HepG2 (cell line): ENCODE results near the gene DBNDD2. TPM values are rescaled to one million over a fixed set of nuclear protein-coding genes. Genes with fewer than 3 reads are reported as not detected.
A peak's percentile ranks its signal among the peaks of the same experiment; 100 is the strongest.

ENCODE experiments used
- ATAC-seq: fragments of 200-7000 bp; cut with Tn5 transposase; 3 replicates; pipeline ENCODE4 v1.9.1; 2020; ENCODE audit warnings: mild to moderate bottlenecking, moderate library complexity
- Bru-seq: library from RNA; stranded (reverse); fragments of 400-500 nt; gene quantifications from one replicate; lab custom pipeline; 2021; lab: Mats Ljungman, UMichigan
- BruChase-seq, 2 experiments: library from RNA; stranded (reverse); fragments of 400-500 nt; gene quantifications; one replicate each; lab custom pipeline; 2021; lab: Mats Ljungman, UMichigan
- BruUV-seq: library from RNA; stranded (reverse); fragments of 400-500 nt; replicated peaks from 2 replicates; lab custom pipeline; 2021; lab: Mats Ljungman, UMichigan
- CTCF ChIA-PET: fragments of 300-600 bp; formaldehyde crosslinking; extraction: SDS; loops from one replicate; lab custom pipeline; 2021; ENCODE audit warnings: low total read pairs, inconsistent platforms, low intra/inter-chr PET ratio; lab: Yijun Ruan, JAX
- POLR2A ChIA-PET: fragments of 350-600 bp; sonication (Branson Sonifier 250); formaldehyde crosslinking; loops from one replicate; lab custom pipeline; 2020; ENCODE audit warnings: antibody characterized with exemption, inconsistent platforms; lab: Yijun Ruan, JAX
- DNase-seq: peaks from one replicate; pipeline ENCODE4 v3.0.0-alpha.2; 2015; ENCODE audit warnings: low spot score
- FAIRE-seq: peaks from 3 replicates; lab custom pipeline; 2011; peaks lifted over from hg19 to GRCh38; lab: Jason Lieb, UNC
- H2AFZ ChIP-seq: one replicate; pipeline ENCODE4 v1.6.1; 2011; ENCODE audit warnings: low read length, inconsistent platforms
- H3K27ac ChIP-seq: fragments of 300-600 bp; 3 replicates; pipeline ENCODE4 v1.8.0; 2011; ENCODE audit warnings: mixed run types, mild to moderate bottlenecking, mixed read lengths, low read length, inconsistent platforms; ENCODE audit not compliant: insufficient read depth; ENCODE audit errors: extremely low read length
- H3K27me3 ChIP-seq, 2 experiments: fragments of 200-600 bp in 1 of 2; 2 replicates in 1 of 2; 3 replicates in 1 of 2; pipeline versions ENCODE4 v1.6.0 to v1.8.0; 2011; ENCODE audit warnings: low read length in 2 of 2, mild to moderate bottlenecking in 2 of 2, moderate library complexity in 2 of 2, inconsistent platforms in 1 of 2; ENCODE audit not compliant: insufficient read depth in 2 of 2, control insufficient read depth in 1 of 2
- H3K36me3 ChIP-seq, 2 experiments: fragments of 200-600 bp in 1 of 2; replicated peaks in 1 of 2; 2 replicates in 1 of 2; 3 replicates in 1 of 2; pipeline versions ENCODE4 v1.5.1 to v1.8.0; 2011; ENCODE audit warnings: low read length in 2 of 2, inconsistent platforms in 1 of 2; ENCODE audit not compliant: insufficient read depth in 2 of 2, control insufficient read depth in 1 of 2
- H3K4me1 ChIP-seq: 2 replicates; pipeline ENCODE4 v1.5.1; 2012; ENCODE audit warnings: low read length, inconsistent platforms; ENCODE audit not compliant: insufficient read depth
- H3K4me2 ChIP-seq: 2 replicates; pipeline ENCODE4 v1.6.0; 2011; ENCODE audit warnings: low read depth, low read length, inconsistent platforms
- H3K4me3 ChIP-seq, 3 experiments: fragments of 200-600 bp in 1 of 3; sonication (generic), shearing (Covaris generic) in 1 of 3; replicated peaks in 1 of 3; 2 replicates each; pipeline ENCODE4 v1.5.1; 2011 to 2016; ENCODE audit warnings: low read length in 3 of 3, inconsistent platforms in 2 of 3, low read depth in 2 of 3, mild to moderate bottlenecking in 2 of 3, control low read depth in 1 of 3, mixed read lengths in 1 of 3; ENCODE audit not compliant: insufficient read depth in 1 of 3
- H3K79me2 ChIP-seq: one replicate; pipeline ENCODE4 v1.6.1; 2011; ENCODE audit warnings: low read length, inconsistent platforms; ENCODE audit not compliant: insufficient read depth
- H3K9ac ChIP-seq: 2 replicates; pipeline ENCODE4 v1.6.0; 2011; ENCODE audit warnings: mild to moderate bottlenecking, low read depth, low read length, inconsistent platforms; ENCODE audit not compliant: insufficient read depth
- H3K9me3 ChIP-seq: 2 replicates; pipeline ENCODE4 v1.5.1; 2012; ENCODE audit warnings: mild to moderate bottlenecking, low read length
- H4K20me1 ChIP-seq: 2 replicates; pipeline ENCODE4 v1.6.0; 2011; ENCODE audit warnings: inconsistent platforms, mild to moderate bottlenecking, low read length, moderate library complexity; ENCODE audit not compliant: insufficient read depth
- FIP1L1 ChIP-seq: fragments of 200-400 bp; formaldehyde crosslinking; IDR thresholded peaks from 2 replicates; pipeline ENCODE4 v1.6.1; 2018; ENCODE audit warnings: low read depth, mild to moderate bottlenecking, low read length, moderate library complexity, borderline replicate concordance; ENCODE audit not compliant: insufficient read depth
- NR3C1 ChIP-seq: sonication (generic); formaldehyde crosslinking; IDR thresholded peaks from 2 replicates; pipeline ENCODE4 v1.4.0; 2020; ENCODE audit warnings: missing genetic modification reagents
- SP1 ChIP-seq, 2 experiments: fragments of 450-650 bp in 1 of 2; sonication (generic) in 1 of 2; formaldehyde crosslinking in 1 of 2; IDR thresholded peaks; 2 replicates each; pipeline versions ENCODE4 v1.4.0 to v1.6.1; 2016 to 2020; ENCODE audit warnings: missing genetic modification reagents in 1 of 2
- SP140L ChIP-seq: sonication (generic); formaldehyde crosslinking; IDR thresholded peaks from 2 replicates; pipeline ENCODE4 v1.4.0; 2020; ENCODE audit warnings: missing genetic modification reagents, borderline replicate concordance
- SRSF1 ChIP-seq: fragments of 200-400 bp; formaldehyde crosslinking; optimal IDR thresholded peaks from 2 replicates; pipeline ENCODE3; 2017; ENCODE audit warnings: mild to moderate bottlenecking, low read depth, low read length, moderate library complexity
- ZC3H13 ChIP-seq: sonication (generic); formaldehyde crosslinking; IDR thresholded peaks from 2 replicates; pipeline ENCODE4 v1.8.1; 2023; ENCODE audit warnings: mild to moderate bottlenecking, missing genetic modification reagents, moderate library complexity
- ZNF44 ChIP-seq: sonication (generic); formaldehyde crosslinking; IDR thresholded peaks from 2 replicates; pipeline ENCODE4 v1.5.1; 2020; ENCODE audit warnings: mild to moderate bottlenecking, missing genetic modification reagents
- ZNF607 ChIP-seq: sonication (generic); formaldehyde crosslinking; IDR thresholded peaks from 2 replicates; pipeline ENCODE4 v1.5.1; 2020; ENCODE audit warnings: missing genetic modification reagents, mild to moderate bottlenecking, borderline replicate concordance
- ZNF83 ChIP-seq: sonication (generic); formaldehyde crosslinking; IDR thresholded peaks from 2 replicates; pipeline ENCODE4 v1.4.0; 2020; ENCODE audit warnings: missing genetic modification reagents, mild to moderate bottlenecking, borderline replicate concordance
- WGBS: methylation state at CpG from one replicate; pipeline ENCODE4 v1.1.6; 2017; ENCODE audit warnings: low lambda C conversion rate; 5-methylcytosine and 5-hydroxymethylcytosine counted together
- in situ Hi-C: cut with HindIII; loops from 2 replicates; pipeline ENCODE4 v1.10.0; 2017; ENCODE audit warnings: low pct_unique_long_range_greater_than_20kb; ENCODE audit not compliant: extremely low pct_ligation_motif_present
- intact Hi-C: fragments of 100-400 bp; cut with micrococcal nuclease; formaldehyde crosslinking; loops from one replicate; pipeline ENCODE4 v1.10.0; 2022; ENCODE audit not compliant: unreplicated experiment
- long read RNA-seq, 2 experiments: library from RNA in 1 of 2; library from polyadenylated mRNA in 1 of 2; stranded (forward) in 1 of 2; unstranded in 1 of 2; transcript quantifications; one replicate each; pipeline ENCODE4 v2.0.0, GENCODE V29; 2019 to 2022
- polyA minus RNA-seq, 3 experiments: library from RNA; depleted of rRNA, polyadenylated mRNA; stranded (reverse); fragments of >200 nt; gene quantifications; 2 replicates each; pipeline ENCODE4 v1.2.3, GENCODE V29; 2011; ENCODE audit warnings: low replicate concordance in 1 of 3
- polyA plus RNA-seq, 8 experiments: library from polyadenylated mRNA; depleted of rRNA in 3 of 8; stranded (reverse) in 7 of 8; unstranded in 1 of 8; fragments of >200 nt; fragmentation: Illumina TruSeq in 4 of 8; extraction: Trizol in 4 of 8; gene quantifications; 2 replicates each; pipeline versions ENCODE4 v1.2.1 to v1.2.3, GENCODE V29; 2011 to 2016; ENCODE audit warnings: low read depth in 4 of 8, missing spikeins in 1 of 8, mixed read lengths in 1 of 8; ENCODE audit not compliant: insufficient read depth in 1 of 8
- total RNA-seq, 5 experiments: library from RNA; depleted of rRNA; stranded (reverse); fragments of >200 nt; fragmentation: Illumina TruSeq; extraction: Trizol; gene quantifications; 2 replicates each; pipeline ENCODE4 v1.2.3, GENCODE V29; 2016; ENCODE audit warnings: low read depth in 1 of 5
- TF ChIP-seq, protein P1 (sequence below): sonication (generic); formaldehyde crosslinking; conservative IDR thresholded peaks from 2 replicates; pipeline ENCODE4 v1.5.0; 2020; ENCODE audit warnings: missing genetic modification reagents

DBNDD2 gene, protein sequence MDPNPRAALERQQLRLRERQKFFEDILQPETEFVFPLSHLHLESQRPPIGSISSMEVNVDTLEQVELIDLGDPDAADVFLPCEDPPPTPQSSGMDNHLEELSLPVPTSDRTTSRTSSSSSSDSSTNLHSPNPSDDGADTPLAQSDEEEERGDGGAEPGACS
- total RNA-seq (2016; rRNA removed; fragmentation: Illumina TruSeq; extraction: Trizol) (16.7 and 19.6 TPM in 2 replicates), polyA plus RNA-seq (2011; rRNA removed) (47.6 and 50.4 TPM in 2 replicates), polyA minus RNA-seq (2011; rRNA and poly(A)+ RNA removed; ENCODE audit: low replicate concordance) (9.7 and 31.5 TPM in 2 replicates), Bru-seq, nascent RNA (percentile 59 among the genes with signal in this experiment), BruChase-seq, experiment 1, labeled RNA remaining after a 6-hour chase (percentile 82 among the genes with signal in this experiment), BruChase-seq, experiment 2, labeled RNA remaining after a 2-hour chase (percentile 70 among the genes with signal in this experiment)
- total RNA-seq (2016; cell fraction: cytosol; rRNA removed; fragmentation: Illumina TruSeq; extraction: Trizol; ENCODE audit: low read depth), result 27.1 and 31.8 TPM in 2 replicates
- total RNA-seq (2016; cell fraction: insoluble cytoplasmic fraction; rRNA removed; fragmentation: Illumina TruSeq; extraction: Trizol), result 17.0 and 18.9 TPM in 2 replicates
- 37.0 and 42.3 TPM in 2 replicates for total RNA-seq (2016; cell fraction: membrane; rRNA removed; fragmentation: Illumina TruSeq; extraction: Trizol)
- 9.4 and 9.5 TPM in 2 replicates for total RNA-seq (2016; cell fraction: nucleus; rRNA removed; fragmentation: Illumina TruSeq; extraction: Trizol)
- 44.5 and 55.5 TPM in 2 replicates for polyA plus RNA-seq (2011; cell fraction: cytosol; rRNA removed)
- polyA plus RNA-seq (2011; cell fraction: nucleus; rRNA removed), result 18.6 and 25.0 TPM in 2 replicates
- 22.6 and 31.0 TPM in 2 replicates for polyA plus RNA-seq (2012)
- polyA plus RNA-seq (2016; cell fraction: cytosol; fragmentation: Illumina TruSeq; extraction: Trizol; ENCODE audit: low read depth), result 59.2 and 64.6 TPM in 2 replicates
- 33.0 and 35.8 TPM in 2 replicates for polyA plus RNA-seq (2016; cell fraction: insoluble cytoplasmic fraction; fragmentation: Illumina TruSeq; extraction: Trizol; ENCODE audit: low read depth)
- 58.6 and 59.9 TPM in 2 replicates for polyA plus RNA-seq (2016; cell fraction: membrane; fragmentation: Illumina TruSeq; extraction: Trizol; ENCODE audit: low read depth)
- polyA plus RNA-seq (2016; cell fraction: nucleus; fragmentation: Illumina TruSeq; extraction: Trizol; ENCODE audit: insufficient read depth, low read depth), result 22.2 and 26.4 TPM in 2 replicates
- 4.8 and 11.1 TPM in 2 replicates for polyA minus RNA-seq (2011; cell fraction: cytosol; rRNA and poly(A)+ RNA removed)
- polyA minus RNA-seq (2011; cell fraction: nucleus; rRNA and poly(A)+ RNA removed), result 4.0 and 11.1 TPM in 2 replicates
- long read RNA-seq, experiment 1, transcript DBNDD2-202 (4 exons, 1,078 nt), result major isoform, 33 of 41 reads
- long read RNA-seq, experiment 1, partial matches to known transcripts, result 0 of 41 reads
- long read RNA-seq, experiment 1, other reads (novel, unspliced or antisense), result 2 of 41 reads
- long read RNA-seq, experiment 2, transcript DBNDD2-208 (4 exons, 1,118 nt), result minor isoform, 5 of 102 reads
- long read RNA-seq, experiment 2, transcript DBNDD2-202 (4 exons, 1,078 nt), result major isoform, 82 of 102 reads
- long read RNA-seq, experiment 2, partial matches to known transcripts, result 0 of 102 reads
- long read RNA-seq, experiment 2, other reads (novel, unspliced or antisense), result 7 of 102 reads

DNA sequence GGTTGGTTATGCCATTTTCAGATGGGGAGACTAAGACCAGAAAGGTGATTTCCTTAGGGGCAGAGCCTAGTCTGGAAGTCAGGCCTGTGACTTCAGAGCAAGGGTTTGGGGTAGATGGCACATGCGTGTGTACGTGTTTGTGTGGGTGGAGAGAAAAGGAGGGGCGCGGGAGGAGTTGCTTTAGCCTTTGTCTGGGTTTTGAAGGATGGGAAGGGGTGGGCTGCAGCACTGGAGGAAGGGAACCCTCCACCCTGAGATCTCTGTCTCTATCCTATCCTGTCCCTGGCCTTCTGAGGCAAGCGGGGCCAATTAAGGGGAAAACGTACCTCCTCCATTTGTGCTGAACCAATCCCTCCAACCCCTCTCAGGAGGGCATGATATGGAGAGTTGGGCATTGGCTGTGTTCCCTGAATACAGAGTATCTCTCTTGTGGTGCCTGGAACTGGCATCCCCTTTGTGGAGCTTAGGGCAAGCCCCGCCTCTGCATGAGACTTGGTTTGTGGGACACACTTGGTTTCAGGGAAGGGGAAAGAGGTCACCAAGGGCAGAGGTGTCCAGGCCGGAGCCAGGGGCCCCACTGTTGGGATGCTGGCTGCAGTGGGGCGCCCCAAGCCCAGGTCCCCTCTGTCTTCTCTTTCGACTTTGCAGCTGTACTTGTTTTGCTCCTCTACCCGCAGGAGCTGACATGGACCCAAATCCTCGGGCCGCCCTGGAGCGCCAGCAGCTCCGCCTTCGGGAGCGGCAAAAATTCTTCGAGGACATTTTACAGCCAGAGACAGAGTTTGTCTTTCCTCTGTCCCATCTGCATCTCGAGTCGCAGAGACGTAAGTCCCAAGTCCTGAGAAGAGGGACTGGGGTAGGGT is at the start of gene DBNDD2:
Gene DBNDD2 (plus strand): TSS at position 507 of the 863 bp plus-strand sequence. CDS start 179 bp downstream, at position 686.
- Histone ChIP-seq H3K27me3 (peaks cover 2 to 5% of the 10 kb centered on the region in 2 experiments; a peak in 2 of 5 replicates), H3K79me2 (no peaks in the 10 kb centered on the region), H2AFZ (no peak within 1 kb of the TSS), H3K9ac (peak within 1 kb of the TSS; percentile 72; the same call in 1 of the 2 replicates), H3K27ac (no peak within 1 kb of the TSS), H3K4me1 (peaks cover 25% of the 10 kb centered on the region), H3K4me2 (peak within 1 kb of the TSS; percentile 95), H3K4me3 (peak within 1 kb of the TSS in 1 of 3 experiments; percentile 92; a peak in 1 of 6 replicates), H3K36me3 (no peaks in the 10 kb centered on the region), H3K9me3 (no peaks in the 10 kb centered on the region), H4K20me1 (no peaks in the 10 kb centered on the region)
- 96% methylated on average over 21 of the region's 21 CpGs for WGBS
- ChIA-PET POLR2A (interaction anchor here (2.6 to 4.2 kb wide), 2 partner anchors 8 to 45 kb away, joined by 8 to 32 read pairs; partner anchors contain the start of genes PIGT and SYS1), CTCF (no interaction called here)
- in situ Hi-C loops (no loop called here), intact Hi-C loops (no loop called here)
- BruUV-seq, result no TSS peak
- no peak for FAIRE-seq
- ATAC-seq, result no peak
- DNase-seq, result no peak
- TF ChIP-seq ZC3H13 (CRISPR knock-in tag) (no peak), ZNF44 (CRISPR knock-in tag) (no peak), SRSF1 (no peak), FIP1L1 (no peak), NR3C1 (CRISPR knock-in tag) (no peak), ZNF83 (no peak), SP140L (no peak), SP1 (IDR thresholded peaks at IDR 0.05) (no peak), SP1 (CRISPR knock-in tag; IDR thresholded peaks at IDR 0.05) (no peak), ZNF607 (no peak)
- TF ChIP-seq, protein P1, sequence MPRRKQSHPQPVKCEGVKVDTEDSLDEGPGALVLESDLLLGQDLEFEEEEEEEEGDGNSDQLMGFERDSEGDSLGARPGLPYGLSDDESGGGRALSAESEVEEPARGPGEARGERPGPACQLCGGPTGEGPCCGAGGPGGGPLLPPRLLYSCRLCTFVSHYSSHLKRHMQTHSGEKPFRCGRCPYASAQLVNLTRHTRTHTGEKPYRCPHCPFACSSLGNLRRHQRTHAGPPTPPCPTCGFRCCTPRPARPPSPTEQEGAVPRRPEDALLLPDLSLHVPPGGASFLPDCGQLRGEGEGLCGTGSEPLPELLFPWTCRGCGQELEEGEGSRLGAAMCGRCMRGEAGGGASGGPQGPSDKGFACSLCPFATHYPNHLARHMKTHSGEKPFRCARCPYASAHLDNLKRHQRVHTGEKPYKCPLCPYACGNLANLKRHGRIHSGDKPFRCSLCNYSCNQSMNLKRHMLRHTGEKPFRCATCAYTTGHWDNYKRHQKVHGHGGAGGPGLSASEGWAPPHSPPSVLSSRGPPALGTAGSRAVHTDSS (CRISPR knock-in tag), result no peak
